Measurements from ENCODE around the gene SLC13A5.

SLC13A5 gene

GRCh38 chr17:6683081-6683684 is 30.0 kb downstream of the SLC13A5 start:
- TF ChIP-seq, protein P1, sequence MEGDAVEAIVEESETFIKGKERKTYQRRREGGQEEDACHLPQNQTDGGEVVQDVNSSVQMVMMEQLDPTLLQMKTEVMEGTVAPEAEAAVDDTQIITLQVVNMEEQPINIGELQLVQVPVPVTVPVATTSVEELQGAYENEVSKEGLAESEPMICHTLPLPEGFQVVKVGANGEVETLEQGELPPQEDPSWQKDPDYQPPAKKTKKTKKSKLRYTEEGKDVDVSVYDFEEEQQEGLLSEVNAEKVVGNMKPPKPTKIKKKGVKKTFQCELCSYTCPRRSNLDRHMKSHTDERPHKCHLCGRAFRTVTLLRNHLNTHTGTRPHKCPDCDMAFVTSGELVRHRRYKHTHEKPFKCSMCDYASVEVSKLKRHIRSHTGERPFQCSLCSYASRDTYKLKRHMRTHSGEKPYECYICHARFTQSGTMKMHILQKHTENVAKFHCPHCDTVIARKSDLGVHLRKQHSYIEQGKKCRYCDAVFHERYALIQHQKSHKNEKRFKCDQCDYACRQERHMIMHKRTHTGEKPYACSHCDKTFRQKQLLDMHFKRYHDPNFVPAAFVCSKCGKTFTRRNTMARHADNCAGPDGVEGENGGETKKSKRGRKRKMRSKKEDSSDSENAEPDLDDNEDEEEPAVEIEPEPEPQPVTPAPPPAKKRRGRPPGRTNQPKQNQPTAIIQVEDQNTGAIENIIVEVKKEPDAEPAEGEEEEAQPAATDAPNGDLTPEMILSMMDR (IDR thresholded peaks at IDR 0.05; ENCODE audit: borderline replicate concordance, control extremely low read depth, extremely low read depth, insufficient read depth, missing control alignments) = no peak
- in situ Hi-C loops (cut with MboI; ENCODE audit: low sequenced_read_pairs, unreplicated experiment) = no loop called here
- DNase-seq (ENCODE audit: low spot score) = no peak

- TF ChIP-seq, protein P1 (IDR thresholded peaks at IDR 0.05; ENCODE audit: borderline replicate concordance, control extremely low read depth, extremely low read depth, insufficient read depth, missing control alignments) = no peak
- no peak for DNase-seq (ENCODE audit: low spot score)
- in situ Hi-C loops (cut with MboI; ENCODE audit: low sequenced_read_pairs, unreplicated experiment) = no loop called here
Observed at GRCh38 chr17:6682339-6682738, 30.8 kb downstream of the SLC13A5 start.

DNA sequence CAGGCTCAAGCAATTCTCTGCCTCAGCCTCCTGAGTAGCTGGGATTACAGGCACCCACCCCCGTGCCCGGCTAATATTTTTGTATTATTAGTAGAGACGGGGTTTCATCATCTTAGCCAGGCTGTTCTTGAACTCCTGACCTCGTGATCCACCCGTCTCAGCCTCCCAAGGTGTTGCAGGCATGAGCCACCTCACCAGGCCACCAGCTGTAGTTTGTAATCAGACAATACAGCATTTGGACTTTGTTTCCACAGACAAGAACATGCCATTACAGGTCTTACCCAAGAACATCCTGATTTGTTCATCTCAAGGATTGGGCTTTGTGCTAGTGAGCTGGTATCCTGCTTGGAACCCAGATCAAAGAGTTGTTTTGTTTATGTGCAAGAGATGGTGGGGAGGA is 31.5 kb downstream of the SLC13A5 start:
- DNase-seq (ENCODE audit: low spot score) = no peak
- TF ChIP-seq, protein P1 (IDR thresholded peaks at IDR 0.05; ENCODE audit: borderline replicate concordance, control extremely low read depth, extremely low read depth, insufficient read depth, missing control alignments) = no peak
- in situ Hi-C loops (cut with MboI; ENCODE audit: low sequenced_read_pairs, unreplicated experiment) = no loop called here

- DNase-seq (ENCODE audit: low spot score) = no peak
- TF ChIP-seq, protein P1 (IDR thresholded peaks at IDR 0.05; ENCODE audit: borderline replicate concordance, control extremely low read depth, extremely low read depth, insufficient read depth, missing control alignments) = no peak
- in situ Hi-C loops (cut with MboI; ENCODE audit: low sequenced_read_pairs, unreplicated experiment) = no loop called here
Observed at GRCh38 chr17:6681176-6681575, 32.0 kb downstream of the SLC13A5 start.

- TF ChIP-seq, protein P1 (IDR thresholded peaks at IDR 0.05; ENCODE audit: borderline replicate concordance, control extremely low read depth, extremely low read depth, insufficient read depth, missing control alignments) = no peak
- no peak for DNase-seq (ENCODE audit: low spot score)
- in situ Hi-C loops (cut with MboI; ENCODE audit: low sequenced_read_pairs, unreplicated experiment) = no loop called here
Observed at GRCh38 chr17:6679241-6679640, 33.9 kb downstream of the SLC13A5 start.

- in situ Hi-C loops (cut with MboI; ENCODE audit: low sequenced_read_pairs, unreplicated experiment) = no loop called here
- no peak for DNase-seq (ENCODE audit: low spot score)
Observed at GRCh38 chr17:6677946-6678345, 35.2 kb downstream of the SLC13A5 start.

More at GRCh38 chr17:6677946-6678345, 35.2 kb downstream of the SLC13A5 start:
- TF ChIP-seq, protein P1 (IDR thresholded peaks at IDR 0.05; ENCODE audit: borderline replicate concordance, control extremely low read depth, extremely low read depth, insufficient read depth, missing control alignments) = no peak

Measured in GM13976 (cell line).